A549 (cell line): Measurements from ENCODE around the gene DUSP14. TPM values are rescaled to one million over a fixed set of nuclear protein-coding genes. Genes with fewer than 3 reads are reported as not detected.

Experiments used
- ATAC-seq, 2 experiments: fragments of 200-7000 bp in 1 of 2; fragments of >200 bp in 1 of 2; cut with Nextera tagmentation in 1 of 2; cut with Tn5 transposase in 1 of 2; 3 replicates each; pipeline versions ENCODE4 v1.8.0 to v1.9.1; 2018 to 2020; ENCODE audit warnings: mild to moderate bottlenecking in 1 of 2, moderate library complexity in 1 of 2
- CTCF ChIA-PET: fragments of 300-600 bp; sonication (Branson Sonifier 250); formaldehyde crosslinking; extraction: SDS; loops from one replicate; lab custom pipeline; 2021; ENCODE audit warnings: antibody characterized with exemption, inconsistent platforms; lab: Yijun Ruan, JAX
- POLR2A ChIA-PET: fragments of 350-600 bp; formaldehyde crosslinking; extraction: SDS; loops from one replicate; lab custom pipeline; 2021; ENCODE audit warnings: antibody characterized with exemption, inconsistent platforms; lab: Yijun Ruan, JAX
- DNase-seq, 2 experiments: peaks; one replicate each; pipeline versions ENCODE4 v3.0.0 to v3.0.0-alpha.2; 2011 to 2016; ENCODE audit warnings: low read depth in 1 of 2, low spot score in 1 of 2
- FAIRE-seq: peaks from 2 replicates; lab custom pipeline; 2011; peaks lifted over from hg19 to GRCh38; lab: Jason Lieb, UNC
- H3K27ac ChIP-seq, 2 experiments: fragments of >200 bp; sonication (Bioruptor Twin); formaldehyde crosslinking; 3 replicates each; pipeline ENCODE4 v1.5.1; 2016 to 2017
- H3K4me1 ChIP-seq: fragments of >200 bp; sonication (Bioruptor Twin); formaldehyde crosslinking; 3 replicates; pipeline ENCODE4 v1.6.1; 2016
- H3K4me2 ChIP-seq: fragments of >200 bp; sonication (Bioruptor Twin); formaldehyde crosslinking; 3 replicates; pipeline ENCODE4 v1.6.1; 2016
- H3K4me3 ChIP-seq: fragments of >200 bp; sonication (Bioruptor Twin); formaldehyde crosslinking; 3 replicates; pipeline ENCODE4 v1.5.1; 2016
- H3K9me3 ChIP-seq: fragments of >200 bp; sonication (Bioruptor Twin); formaldehyde crosslinking; 3 replicates; pipeline ENCODE4 v1.6.1; 2016
- BCL3 ChIP-seq: fragments of >200 bp; sonication (Bioruptor Twin); formaldehyde crosslinking; IDR thresholded peaks from 3 replicates; pipeline ENCODE4 v1.6.1; 2016
- BHLHE40 ChIP-seq: IDR thresholded peaks from 2 replicates; pipeline ENCODE4 v1.6.1; 2012; ENCODE audit warnings: low read depth, low read length, inconsistent platforms
- CBX2 ChIP-seq: fragments of 200-600 bp; sonication (generic); IDR thresholded peaks from 2 replicates; pipeline ENCODE4 v1.6.1; 2016; ENCODE audit warnings: low read depth, mild to moderate bottlenecking, borderline replicate concordance
- EHMT2 ChIP-seq: fragments of 200-600 bp; sonication (generic); IDR thresholded peaks from 2 replicates; pipeline ENCODE4 v1.6.1; 2016; ENCODE audit warnings: antibody characterized with exemption, low read depth, mild to moderate bottlenecking, moderate library complexity
- ESRRA ChIP-seq: fragments of 150-350 bp; IDR thresholded peaks from 2 replicates; pipeline ENCODE4 v1.6.1; 2014; ENCODE audit warnings: mild to moderate bottlenecking, low read length, borderline replicate concordance
- FOSB ChIP-seq: fragments of 250-450 bp; sonication (Bioruptor Pico); IDR thresholded peaks from 2 replicates; pipeline ENCODE4 v1.5.0; 2020; ENCODE audit warnings: mild to moderate bottlenecking, moderate library complexity
- GATA3 ChIP-seq: IDR thresholded peaks from 2 replicates; pipeline ENCODE4 v1.6.1; 2012; ENCODE audit warnings: borderline replicate concordance
- HOXB5 ChIP-seq: fragments of 250-450 bp; sonication (Bioruptor Pico); IDR thresholded peaks from 2 replicates; pipeline ENCODE4 v1.5.0; 2020; ENCODE audit warnings: mild to moderate bottlenecking, moderate library complexity
- JUNB ChIP-seq: fragments of >200 bp; sonication (Bioruptor Twin); formaldehyde crosslinking; IDR thresholded peaks from 2 replicates; pipeline ENCODE4 v1.6.1; 2016
- MYC ChIP-seq: IDR thresholded peaks from 2 replicates; pipeline ENCODE4 v1.6.1; 2012; ENCODE audit warnings: mild to moderate bottlenecking, inconsistent platforms, low read length, improper control_type of control experiment, borderline replicate concordance
- RARB ChIP-seq: fragments of 250-450 bp; sonication (Bioruptor Pico); IDR thresholded peaks from 2 replicates; pipeline ENCODE4 v1.8.0; 2021; ENCODE audit warnings: mild to moderate bottlenecking, moderate library complexity
- RFX5 ChIP-seq: fragments of 450-650 bp; IDR thresholded peaks from 2 replicates; pipeline ENCODE4 v1.7.1; 2014; ENCODE audit warnings: antibody characterized with exemption, mild to moderate bottlenecking, moderate library complexity
- RNF2 ChIP-seq: fragments of 200-600 bp; sonication (generic); IDR thresholded peaks from 2 replicates; pipeline ENCODE4 v1.6.1; 2016; ENCODE audit warnings: low read depth, mild to moderate bottlenecking, antibody characterized with exemption, moderate library complexity, borderline replicate concordance
- TFCP2L1 ChIP-seq: fragments of 250-450 bp; sonication (Bioruptor Pico); IDR thresholded peaks from 2 replicates; pipeline ENCODE4 v1.5.0; 2021; ENCODE audit warnings: mild to moderate bottlenecking
- USF2 ChIP-seq: fragments of 450-650 bp; IDR thresholded peaks from 2 replicates; pipeline ENCODE4 v1.6.1; 2014; ENCODE audit warnings: antibody characterized with exemption
- WGBS: methylation state at CpG from one replicate; pipeline ENCODE4 v1.1.6; 2017; ENCODE audit errors: missing lambda C conversion rate; 5-methylcytosine and 5-hydroxymethylcytosine counted together
- polyA plus RNA-seq, 4 experiments: library from polyadenylated mRNA; depleted of rRNA in 3 of 4; stranded (reverse); fragments of >200 nt; fragmentation: RNase III in 1 of 4; extraction: RNeasy Plus Mini Kit Qiagen cat#74134 plus additional on column Dnase treatment in 1 of 4; gene quantifications; 2 replicates in 3 of 4; 3 replicates in 1 of 4; pipeline ENCODE4 v1.2.3, GENCODE V29; 2011 to 2017
- TF ChIP-seq, protein P1 (sequence below): fragments of 250-450 bp; sonication (Bioruptor Pico); IDR thresholded peaks from 2 replicates; pipeline ENCODE4 v1.5.0; 2021; ENCODE audit warnings: mild to moderate bottlenecking, moderate library complexity, borderline replicate concordance
- TF ChIP-seq, protein P2 (sequence below): fragments of >200 bp; sonication (Bioruptor Twin); formaldehyde crosslinking; IDR thresholded peaks from 3 replicates; pipeline ENCODE4 v1.5.1; 2016

Gene DUSP14
- polyA plus RNA-seq, 2 of the 4 experiments (the other 2 are of a cell fraction): 32.7 to 35.5 TPM

DNA sequence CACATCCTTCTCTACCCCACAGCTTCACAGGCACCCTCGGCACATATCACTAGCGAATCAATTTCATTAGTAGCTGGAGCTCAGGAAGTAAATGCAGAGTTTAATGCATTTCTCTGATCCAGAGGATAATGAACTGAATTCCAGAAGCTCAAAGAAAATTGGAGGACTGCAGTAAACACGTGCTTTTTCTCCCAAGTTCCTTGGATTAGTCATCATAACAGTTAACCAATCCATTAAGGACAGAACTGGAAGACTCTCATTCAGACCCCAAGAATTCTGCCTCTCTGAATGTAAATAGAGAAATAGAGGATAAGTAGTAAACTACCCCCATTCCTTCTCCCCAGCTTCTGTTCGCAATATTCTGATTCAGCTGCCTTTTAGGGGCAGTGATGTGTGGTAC, 40.7 kb downstream of the DUSP14 start:
- H3K4me3 ChIP-seq: no peak overlapping the region
- CTCF ChIA-PET: interaction anchor here (0.8 to 6.3 kb wide), 6 partner anchors 9 to 286 kb away, joined by 3 to 54 read pairs (median 4); partner anchors contain the start of gene SYNRG
- H3K9me3 ChIP-seq: no peaks in the 10 kb centered on the region
- DNase-seq (no peak), ATAC-seq (no peak), FAIRE-seq (no peak)
- TF ChIP-seq ESRRA (no peak), GATA3 (no peak), BHLHE40 (no peak), BCL3 (no peak), CBX2 (no peak), RFX5 (no peak), HOXB5 (CRISPR knock-in tag) (no peak), USF2 (no peak), FOSB (no peak), TFCP2L1 (CRISPR knock-in tag) (no peak), RNF2 (no peak)
- TF ChIP-seq, protein P1, sequence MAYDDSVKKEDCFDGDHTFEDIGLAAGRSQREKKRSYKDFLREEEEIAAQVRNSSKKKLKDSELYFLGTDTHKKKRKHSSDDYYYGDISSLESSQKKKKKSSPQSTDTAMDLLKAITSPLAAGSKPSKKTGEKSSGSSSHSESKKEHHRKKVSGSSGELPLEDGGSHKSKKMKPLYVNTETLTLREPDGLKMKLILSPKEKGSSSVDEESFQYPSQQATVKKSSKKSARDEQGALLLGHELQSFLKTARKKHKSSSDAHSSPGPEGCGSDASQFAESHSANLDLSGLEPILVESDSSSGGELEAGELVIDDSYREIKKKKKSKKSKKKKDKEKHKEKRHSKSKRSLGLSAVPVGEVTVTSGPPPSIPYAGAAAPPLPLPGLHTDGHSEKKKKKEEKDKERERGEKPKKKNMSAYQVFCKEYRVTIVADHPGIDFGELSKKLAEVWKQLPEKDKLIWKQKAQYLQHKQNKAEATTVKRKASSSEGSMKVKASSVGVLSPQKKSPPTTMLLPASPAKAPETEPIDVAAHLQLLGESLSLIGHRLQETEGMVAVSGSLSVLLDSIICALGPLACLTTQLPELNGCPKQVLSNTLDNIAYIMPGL (CRISPR knock-in tag): no peak
- H3K4me1 ChIP-seq: no peaks in the 10 kb centered on the region
- no peak overlapping the region for H3K4me2 ChIP-seq
- H3K27ac ChIP-seq: no peak overlapping the region
- WGBS: 81% methylated on average over 4 of the region's 4 CpGs
- POLR2A ChIA-PET: no interaction called here

DNA sequence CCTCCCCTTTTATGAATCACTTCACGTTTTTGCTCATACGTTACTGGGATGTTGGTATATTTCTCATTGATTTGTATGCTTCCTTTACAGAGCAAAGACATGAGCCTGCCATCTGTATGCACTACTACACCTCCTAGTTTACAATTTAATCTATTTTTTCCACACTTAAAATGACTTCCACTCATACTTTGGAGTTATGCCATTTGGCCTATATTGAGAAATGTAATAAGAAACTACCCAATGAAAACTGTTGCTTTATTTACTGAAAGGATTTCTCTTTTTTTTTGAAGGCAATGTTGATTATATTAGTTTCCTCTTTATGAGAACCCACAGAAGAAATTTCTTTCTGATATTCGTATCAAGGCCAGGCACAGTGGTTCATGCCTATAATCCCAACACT, 43.1 kb downstream of the DUSP14 start:
- ChIA-PET POLR2A (no interaction called here), CTCF (interaction anchor here (0.6 to 1.5 kb wide), 2 partner anchors 15 to 18 kb away, joined by 3 read pairs; no protein-coding TSS in a partner anchor)
- H3K9me3 ChIP-seq: no peaks in the 10 kb centered on the region
- no peaks in the 10 kb centered on the region for H3K4me1 ChIP-seq
- DNase-seq (no peak), FAIRE-seq (no peak), ATAC-seq (no peak)
- no peak for TF ChIP-seq ESRRA
- TF ChIP-seq, protein P2, sequence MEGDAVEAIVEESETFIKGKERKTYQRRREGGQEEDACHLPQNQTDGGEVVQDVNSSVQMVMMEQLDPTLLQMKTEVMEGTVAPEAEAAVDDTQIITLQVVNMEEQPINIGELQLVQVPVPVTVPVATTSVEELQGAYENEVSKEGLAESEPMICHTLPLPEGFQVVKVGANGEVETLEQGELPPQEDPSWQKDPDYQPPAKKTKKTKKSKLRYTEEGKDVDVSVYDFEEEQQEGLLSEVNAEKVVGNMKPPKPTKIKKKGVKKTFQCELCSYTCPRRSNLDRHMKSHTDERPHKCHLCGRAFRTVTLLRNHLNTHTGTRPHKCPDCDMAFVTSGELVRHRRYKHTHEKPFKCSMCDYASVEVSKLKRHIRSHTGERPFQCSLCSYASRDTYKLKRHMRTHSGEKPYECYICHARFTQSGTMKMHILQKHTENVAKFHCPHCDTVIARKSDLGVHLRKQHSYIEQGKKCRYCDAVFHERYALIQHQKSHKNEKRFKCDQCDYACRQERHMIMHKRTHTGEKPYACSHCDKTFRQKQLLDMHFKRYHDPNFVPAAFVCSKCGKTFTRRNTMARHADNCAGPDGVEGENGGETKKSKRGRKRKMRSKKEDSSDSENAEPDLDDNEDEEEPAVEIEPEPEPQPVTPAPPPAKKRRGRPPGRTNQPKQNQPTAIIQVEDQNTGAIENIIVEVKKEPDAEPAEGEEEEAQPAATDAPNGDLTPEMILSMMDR: no peak
- TF ChIP-seq, protein P1 (CRISPR knock-in tag): no peak
- no peak for TF ChIP-seq EHMT2
- TF ChIP-seq RARB (CRISPR knock-in tag): no peak
- TF ChIP-seq MYC: no peak
- TF ChIP-seq JUNB: no peak
- H3K4me3 ChIP-seq: no peak overlapping the region
- 93% methylated on average over 3 of the region's 3 CpGs for WGBS
- no peak overlapping the region for H3K4me2 ChIP-seq
- no peak overlapping the region for H3K27ac ChIP-seq
